ENCODE measurements around the gene INO80D. TPM values are rescaled to one million over a fixed set of nuclear protein-coding genes. Genes with fewer than 3 reads are reported as not detected.
"Not testable (repeated sequence)": the region's sequence is repeated elsewhere in the genome, so short reads cannot be mapped to it uniquely, and the experiment has no call there.

INO80D gene
- total and polyA plus RNA-seq, 8 donors, result 0.46 to 67.1 (median 23.8) TPM

- H3K4me3 ChIP-seq, result no peak overlapping the region
- no peak for TF ChIP-seq POLR2AphosphoS5 (IDR thresholded peaks at IDR 0.05)
- no peak for TF ChIP-seq EP300 (IDR thresholded peaks at IDR 0.05)
- TF ChIP-seq POLR2A (IDR thresholded peaks at IDR 0.05), result no peak
- TF ChIP-seq CTCF (IDR thresholded peaks at IDR 0.05), result no peak
- peaks cover 0 to 12% (median 0%) of the 10 kb centered on the region in 4 donors for H3K9me3 ChIP-seq
- no peaks in the 10 kb centered on the region for H3K27me3 ChIP-seq
- no peak overlapping the region for H3K27ac ChIP-seq
- no peak for DNase-seq
- H3K4me1 ChIP-seq, result no peaks in the 10 kb centered on the region
- intact Hi-C loops (cut with DNase I; ENCODE audit: low total_unique reads), result no loop called here
- peaks cover 23 to 74% (median 67%) of the 10 kb centered on the region in 4 donors for H3K36me3 ChIP-seq
- 96 to 97% (median 97%) methylated on average over 2 of the region's 2 CpGs for WGBS, 5 donors
These were observed 65.8 kb downstream of the INO80D start for GRCh38 chr2:206020171-206020570.

DNA sequence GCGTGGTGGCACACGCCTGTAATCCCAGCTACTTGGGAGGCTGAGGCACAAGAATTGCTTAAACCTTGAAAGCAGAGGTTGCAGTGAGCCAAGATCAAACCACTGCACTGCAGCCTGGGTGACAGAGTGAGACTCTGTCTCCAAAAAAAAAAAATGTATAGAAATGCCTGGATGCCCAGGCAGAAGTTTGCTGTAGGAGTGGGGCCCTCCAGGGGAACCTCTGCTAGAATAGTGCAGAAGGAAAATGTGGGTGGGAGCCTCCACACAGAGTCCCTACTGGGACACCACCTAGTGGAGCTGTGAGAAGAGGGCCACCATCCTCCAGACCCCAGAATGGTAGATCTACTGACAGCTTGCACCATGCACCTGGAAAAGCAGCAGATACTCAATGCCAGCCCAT lies 70.2 kb downstream of the INO80D start:
- DNase-seq; H3K4me3 ChIP-seq; H3K4me1 ChIP-seq; intact Hi-C loops (cut with DNase I; ENCODE audit: low total_unique reads); H3K27ac ChIP-seq; H3K27me3 ChIP-seq: not testable (repeated sequence)
- Histone ChIP-seq H3K36me3 (peaks cover 24 to 91% (median 88%) of the 10 kb centered on the region in 4 donors), H3K9me3 (peaks cover 0 to 12% (median 0%) of the 10 kb centered on the region in 4 donors)
- 94 to 100% (median 100%) methylated on average over 2 of the region's 2 CpGs for WGBS, 5 donors

DNA sequence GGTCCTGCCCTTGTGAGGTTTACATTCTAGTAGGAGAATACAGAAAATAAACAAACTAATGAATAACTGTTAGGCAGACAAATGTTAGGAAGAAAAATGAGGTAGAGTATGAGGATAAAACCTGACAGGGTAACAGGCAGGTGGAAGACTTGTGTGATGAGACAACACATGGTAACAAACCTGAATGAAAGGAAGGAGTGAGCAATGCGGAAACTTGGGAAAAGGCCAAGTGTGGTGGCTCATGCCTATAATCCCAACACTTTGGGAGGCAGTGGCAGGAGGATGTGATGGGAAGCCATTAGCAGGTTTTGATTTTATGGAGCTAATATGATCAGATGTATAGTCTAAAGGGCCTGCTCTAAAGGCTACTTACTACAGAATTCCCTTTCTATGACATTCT lies 74.2 kb downstream of the INO80D start:
- no peaks in the 10 kb centered on the region for H3K27me3 ChIP-seq
- DNase-seq, result no peak
- no peaks in the 10 kb centered on the region for H3K4me1 ChIP-seq
- 86 to 97% (median 92%) methylated on average over 1 of the region's 1 CpG for WGBS, 5 donors
- H3K9me3 ChIP-seq, result peaks cover 0 to 12% (median 0%) of the 10 kb centered on the region in 4 donors
- no peak overlapping the region for H3K27ac ChIP-seq
- H3K4me3 ChIP-seq, result no peak overlapping the region
- intact Hi-C loops (cut with DNase I; ENCODE audit: low total_unique reads), result no loop called here
- peaks cover 25 to 95% (median 93%) of the 10 kb centered on the region in 4 donors for H3K36me3 ChIP-seq
- no peak for TF ChIP-seq CTCF (IDR thresholded peaks at IDR 0.05)
- no peak for TF ChIP-seq EP300 (IDR thresholded peaks at IDR 0.05)
- no peak for TF ChIP-seq POLR2AphosphoS5 (IDR thresholded peaks at IDR 0.05)

- Histone ChIP-seq H3K36me3 (peaks cover 30 to 95% (median 93%) of the 10 kb centered on the region in 4 donors), H3K4me1 (no peaks in the 10 kb centered on the region), H3K9me3 (peaks cover 0 to 6% (median 0%) of the 10 kb centered on the region in 4 donors), H3K27me3 (no peaks in the 10 kb centered on the region), H3K27ac (no peak overlapping the region), H3K4me3 (no peak overlapping the region)
- intact Hi-C loops (cut with DNase I; ENCODE audit: low total_unique reads), result no loop called here
- TF ChIP-seq CTCF (IDR thresholded peaks at IDR 0.05) (no peak), EP300 (IDR thresholded peaks at IDR 0.05) (no peak), POLR2AphosphoS5 (IDR thresholded peaks at IDR 0.05) (no peak), POLR2A (IDR thresholded peaks at IDR 0.05) (no peak)
- no peak for DNase-seq
- 84 to 92% (median 91%) methylated on average over 4 of the region's 4 CpGs for WGBS, 5 donors
These were observed 74.9 kb downstream of the INO80D start for GRCh38 chr2:206011018-206011614.

- no peak for TF ChIP-seq EP300 (IDR thresholded peaks at IDR 0.05)
- peak in 4 of 7 experiments; percentile 7 to 21 (median 10) for TF ChIP-seq CTCF (IDR thresholded peaks at IDR 0.05)
- TF ChIP-seq POLR2A (IDR thresholded peaks at IDR 0.05), result no peak
- no peaks in the 10 kb centered on the region for H3K9me3 ChIP-seq
- H3K27me3 ChIP-seq, result no peaks in the 10 kb centered on the region
- peaks cover 41 to 72% (median 70%) of the 10 kb centered on the region in 4 donors for H3K36me3 ChIP-seq
- intact Hi-C loops (cut with DNase I; ENCODE audit: low total_unique reads), result no loop called here
- no peak overlapping the region for H3K27ac ChIP-seq
- WGBS, 5 donors, result 95 to 96% (median 95%) methylated on average over 8 of the region's 8 CpGs
- peak in 1 of 2 donors; percentile 36 for DNase-seq
- H3K4me1 ChIP-seq, result peaks cover 0 to 9% (median 3%) of the 10 kb centered on the region in 4 donors
- H3K4me3 ChIP-seq, result no peak overlapping the region
These were observed 81.8 kb downstream of the INO80D start for GRCh38 chr2:206004004-206004693.

All from stomach (tissue), 9 donors.